GM12878 (cell line): Measurements from ENCODE around the gene MCRIP2. TPM values are rescaled to one million over a fixed set of nuclear protein-coding genes. Genes with fewer than 3 reads are reported as not detected.

Experiments used
- BCL11A ChIP-seq: IDR thresholded peaks from 2 replicates; pipeline ENCODE4 v1.6.1; 2011; ENCODE audit warnings: low read depth, low read length
- CHD2 ChIP-seq: IDR thresholded peaks from 2 replicates; pipeline ENCODE4 v1.6.1; 2011; ENCODE audit warnings: low read depth, low read length, improper control_type of control experiment, borderline replicate concordance
- EGR1 ChIP-seq, 2 experiments: IDR thresholded peaks; 1 replicate in 1 of 2; 2 replicates in 1 of 2; pipeline ENCODE4 v1.6.1; 2011 to 2012; ENCODE audit warnings: low read depth in 2 of 2, low read length in 2 of 2, borderline replicate concordance in 1 of 2, mild to moderate bottlenecking in 1 of 2, moderate library complexity in 1 of 2
- ETV6 ChIP-seq, 2 experiments: fragments of 450-650 bp in 1 of 2; IDR thresholded peaks in 1 of 2; conservative IDR thresholded peaks in 1 of 2; 2 replicates each; pipeline ENCODE4 v1.6.1; 2014; ENCODE audit warnings: antibody characterized with exemption in 1 of 2, borderline replicate concordance in 1 of 2, low read depth in 1 of 2, mild to moderate bottlenecking in 1 of 2, moderate library complexity in 1 of 2
- GATAD2B ChIP-seq: fragments of 450-650 bp; conservative IDR thresholded peaks from 2 replicates; pipeline ENCODE4 v1.6.1; 2017; ENCODE audit warnings: low read depth, mild to moderate bottlenecking, moderate library complexity
- JUNB ChIP-seq: IDR thresholded peaks from 2 replicates; pipeline ENCODE4 v1.6.1; 2016; ENCODE audit warnings: antibody characterized with exemption, mild to moderate bottlenecking
- MEF2B ChIP-seq: fragments of 450-650 bp; IDR thresholded peaks from 2 replicates; pipeline ENCODE4 v1.6.1; 2018; ENCODE audit warnings: mild to moderate bottlenecking, moderate library complexity; ENCODE audit not compliant: partially characterized antibody, poor library complexity, severe bottlenecking
- NFIC ChIP-seq: IDR thresholded peaks from 2 replicates; pipeline ENCODE4 v1.6.1; 2012; ENCODE audit warnings: low read depth, mild to moderate bottlenecking, inconsistent platforms, low read length, moderate library complexity
- NRF1 ChIP-seq: conservative IDR thresholded peaks from 2 replicates; pipeline ENCODE4 v1.6.1; 2011; ENCODE audit warnings: mild to moderate bottlenecking, low read depth, low read length, improper control_type of control experiment
- PKNOX1 ChIP-seq: fragments of 450-650 bp; IDR thresholded peaks from 2 replicates; pipeline ENCODE4 v1.6.1; 2016; ENCODE audit warnings: mild to moderate bottlenecking
- RAD21 ChIP-seq: IDR thresholded peaks from 2 replicates; pipeline ENCODE4 v1.6.1; 2011; ENCODE audit warnings: mild to moderate bottlenecking, low read depth, low read length, moderate library complexity; ENCODE audit not compliant: insufficient read depth
- RAD51 ChIP-seq: fragments of 450-650 bp; IDR thresholded peaks from 2 replicates; pipeline ENCODE4 v1.6.1; 2016; ENCODE audit warnings: moderate library complexity, mild to moderate bottlenecking, inconsistent platforms
- SMARCA5 ChIP-seq: fragments of 450-650 bp; IDR thresholded peaks from 2 replicates; pipeline ENCODE4 v1.6.1; 2017; ENCODE audit warnings: mild to moderate bottlenecking
- SP1 ChIP-seq: IDR thresholded peaks from one replicate; pipeline ENCODE4 v1.6.1; 2011; ENCODE audit warnings: low read depth, low read length
- SPI1 ChIP-seq: IDR thresholded peaks from 2 replicates; pipeline ENCODE4 v1.6.1; 2011; ENCODE audit warnings: low read depth, mild to moderate bottlenecking, low read length, moderate library complexity, borderline replicate concordance; ENCODE audit not compliant: insufficient read depth
- SREBF2 ChIP-seq: IDR thresholded peaks from 2 replicates; pipeline ENCODE4 v1.6.1; 2012; ENCODE audit warnings: mild to moderate bottlenecking, low read length
- STAT1 ChIP-seq: fragments of 450-650 bp; conservative IDR thresholded peaks from 2 replicates; pipeline ENCODE4 v1.6.1; 2014; ENCODE audit warnings: antibody characterized with exemption, mild to moderate bottlenecking
- STAT3 ChIP-seq: IDR thresholded peaks from 2 replicates; pipeline ENCODE4 v1.6.1; 2011; ENCODE audit warnings: low read depth, low read length, improper control_type of control experiment
- TCF12 ChIP-seq: IDR thresholded peaks from 2 replicates; pipeline ENCODE4 v1.6.1; 2011; ENCODE audit warnings: low read depth, mild to moderate bottlenecking, low read length
- TCF7 ChIP-seq: IDR thresholded peaks from 2 replicates; pipeline ENCODE4 v1.6.1; 2014; ENCODE audit warnings: antibody characterized with exemption, borderline replicate concordance
- WRNIP1 ChIP-seq: IDR thresholded peaks from 2 replicates; pipeline ENCODE4 v1.6.1; 2011; ENCODE audit warnings: low read depth, low read length, improper control_type of control experiment, borderline replicate concordance
- YY1 ChIP-seq: IDR thresholded peaks from 2 replicates; pipeline ENCODE4 v1.6.1; 2011; ENCODE audit warnings: low read depth, mild to moderate bottlenecking, low read length
- polyA plus RNA-seq, 11 experiments: library from polyadenylated mRNA; depleted of rRNA in 4 of 11; unstranded in 6 of 11; stranded (reverse) in 5 of 11; fragments of >200 nt; fragmentation: Nextera tagmentation in 4 of 11; fragmentation: Illumina TruSeq in 1 of 11; extraction: Ambion mirVana in 4 of 11; extraction: Trizol in 1 of 11; gene quantifications; 1 replicate in 1 of 11; 2 replicates in 10 of 11; pipeline versions ENCODE4 v1.2.1 to v1.2.3, GENCODE V29; 2011 to 2016; ENCODE audit warnings: inconsistent platforms in 2 of 11, missing spikeins in 2 of 11, low read depth in 1 of 11
- total RNA-seq, 4 experiments: library from RNA; depleted of rRNA in 3 of 4; stranded (reverse); fragments of >200 nt in 3 of 4; fragmentation: Illumina TruSeq in 1 of 4; extraction: Trizol in 1 of 4; gene quantifications; 2 replicates each; pipeline versions ENCODE4 v1.2.1 to v1.2.3, GENCODE V29; 2013 to 2021
- TF ChIP-seq, protein P1 (sequence below): fragments of 450-650 bp; conservative IDR thresholded peaks from 2 replicates; pipeline ENCODE4 v1.6.1; 2017; ENCODE audit warnings: mild to moderate bottlenecking, moderate library complexity
- TF ChIP-seq, protein P2 (sequence below): fragments of 450-650 bp; IDR thresholded peaks from 2 replicates; pipeline ENCODE4 v1.6.1; 2017; ENCODE audit warnings: antibody characterized with exemption, mild to moderate bottlenecking, moderate library complexity

MCRIP2 gene
- total and polyA plus RNA-seq, 10 of the 15 experiments (the other 5 are each of a cell fraction or from before 2014, with no cell fraction given), result 0.19 to 93.1 (median 57.9) TPM

- TF ChIP-seq PKNOX1, result peak; percentile 24; the same call in 1 of the 2 replicates
- TF ChIP-seq, protein P1, sequence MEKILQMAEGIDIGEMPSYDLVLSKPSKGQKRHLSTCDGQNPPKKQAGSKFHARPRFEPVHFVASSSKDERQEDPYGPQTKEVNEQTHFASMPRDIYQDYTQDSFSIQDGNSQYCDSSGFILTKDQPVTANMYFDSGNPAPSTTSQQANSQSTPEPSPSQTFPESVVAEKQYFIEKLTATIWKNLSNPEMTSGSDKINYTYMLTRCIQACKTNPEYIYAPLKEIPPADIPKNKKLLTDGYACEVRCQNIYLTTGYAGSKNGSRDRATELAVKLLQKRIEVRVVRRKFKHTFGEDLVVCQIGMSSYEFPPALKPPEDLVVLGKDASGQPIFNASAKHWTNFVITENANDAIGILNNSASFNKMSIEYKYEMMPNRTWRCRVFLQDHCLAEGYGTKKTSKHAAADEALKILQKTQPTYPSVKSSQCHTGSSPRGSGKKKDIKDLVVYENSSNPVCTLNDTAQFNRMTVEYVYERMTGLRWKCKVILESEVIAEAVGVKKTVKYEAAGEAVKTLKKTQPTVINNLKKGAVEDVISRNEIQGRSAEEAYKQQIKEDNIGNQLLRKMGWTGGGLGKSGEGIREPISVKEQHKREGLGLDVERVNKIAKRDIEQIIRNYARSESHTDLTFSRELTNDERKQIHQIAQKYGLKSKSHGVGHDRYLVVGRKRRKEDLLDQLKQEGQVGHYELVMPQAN, result no peak
- no peak for TF ChIP-seq SP1
- TF ChIP-seq EGR1 (IDR thresholded peaks at IDR 0.05; ENCODE audit: borderline replicate concordance in 1 of 2, low read depth in 2 of 2, low read length in 2 of 2), result no peak
- TF ChIP-seq STAT1, result no peak
- TF ChIP-seq SPI1, result no peak
- no peak for TF ChIP-seq WRNIP1
- TF ChIP-seq ETV6 (conservative IDR thresholded peaks at IDR 0.05 in 1 of 2, IDR thresholded peaks at IDR 0.05 in 1 of 2; ENCODE audit: borderline replicate concordance in 1 of 2, low read depth in 1 of 2), result no peak
- no peak for TF ChIP-seq BCL11A
- TF ChIP-seq CHD2, result no peak
- TF ChIP-seq SREBF2, result no peak
- TF ChIP-seq NFIC, result no peak
- peak; percentile 19; the same call in 1 of the 2 replicates for TF ChIP-seq GATAD2B
- TF ChIP-seq STAT3, result no peak
- TF ChIP-seq, protein P2, sequence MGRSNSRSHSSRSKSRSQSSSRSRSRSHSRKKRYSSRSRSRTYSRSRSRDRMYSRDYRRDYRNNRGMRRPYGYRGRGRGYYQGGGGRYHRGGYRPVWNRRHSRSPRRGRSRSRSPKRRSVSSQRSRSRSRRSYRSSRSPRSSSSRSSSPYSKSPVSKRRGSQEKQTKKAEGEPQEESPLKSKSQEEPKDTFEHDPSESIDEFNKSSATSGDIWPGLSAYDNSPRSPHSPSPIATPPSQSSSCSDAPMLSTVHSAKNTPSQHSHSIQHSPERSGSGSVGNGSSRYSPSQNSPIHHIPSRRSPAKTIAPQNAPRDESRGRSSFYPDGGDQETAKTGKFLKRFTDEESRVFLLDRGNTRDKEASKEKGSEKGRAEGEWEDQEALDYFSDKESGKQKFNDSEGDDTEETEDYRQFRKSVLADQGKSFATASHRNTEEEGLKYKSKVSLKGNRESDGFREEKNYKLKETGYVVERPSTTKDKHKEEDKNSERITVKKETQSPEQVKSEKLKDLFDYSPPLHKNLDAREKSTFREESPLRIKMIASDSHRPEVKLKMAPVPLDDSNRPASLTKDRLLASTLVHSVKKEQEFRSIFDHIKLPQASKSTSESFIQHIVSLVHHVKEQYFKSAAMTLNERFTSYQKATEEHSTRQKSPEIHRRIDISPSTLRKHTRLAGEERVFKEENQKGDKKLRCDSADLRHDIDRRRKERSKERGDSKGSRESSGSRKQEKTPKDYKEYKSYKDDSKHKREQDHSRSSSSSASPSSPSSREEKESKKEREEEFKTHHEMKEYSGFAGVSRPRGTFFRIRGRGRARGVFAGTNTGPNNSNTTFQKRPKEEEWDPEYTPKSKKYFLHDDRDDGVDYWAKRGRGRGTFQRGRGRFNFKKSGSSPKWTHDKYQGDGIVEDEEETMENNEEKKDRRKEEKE, result no peak
- no peak for TF ChIP-seq JUNB
- TF ChIP-seq SMARCA5, result no peak
- no peak for TF ChIP-seq TCF7
- peak; percentile 23; the same call in 1 of the 2 replicates for TF ChIP-seq RAD21
- no peak for TF ChIP-seq RAD51
- peak; percentile 38; the same call in 1 of the 2 replicates for TF ChIP-seq YY1
- TF ChIP-seq MEF2B, result no peak
- TF ChIP-seq TCF12, result 0 out of 2 replicates have a peak, but pooled peaks have one; percentile 4
- no peak for TF ChIP-seq NRF1
- TF ChIP-seq, all 136 proteins: peak for 11
Measured at GRCh38 chr16:660459-661183, 19.0 kb downstream of the MCRIP2 start (continued).
